GM20431 (cell line): ENCODE data around the gene EEFSEC.

Source experiments
- in situ Hi-C: fragments of 300-500 bp; cut with MseI, MboI; formaldehyde crosslinking; loops from one replicate; pipeline ENCODE4 v1.15.0; 2020; ENCODE audit warnings: low sequenced_read_pairs; ENCODE audit not compliant: unreplicated experiment

Gene EEFSEC

GRCh38 chr3:128269006-128269775, 115.9 kb downstream of the EEFSEC start:
- in situ Hi-C loops = no loop called here

GRCh38 chr3:128269796-128270195, 116.5 kb downstream of the EEFSEC start:
- in situ Hi-C loops = no loop called here

- in situ Hi-C loops = no loop called here
These were observed 117.5 kb downstream of the EEFSEC start for GRCh38 chr3:128270559-128271492.

- in situ Hi-C loops = no loop called here
These were observed 118.5 kb downstream of the EEFSEC start for GRCh38 chr3:128271536-128272332.

GRCh38 chr3:128273109-128273840, 120.0 kb downstream of the EEFSEC start:
- in situ Hi-C loops = no loop called here

GRCh38 chr3:128273841-128274573, 120.7 kb downstream of the EEFSEC start:
- in situ Hi-C loops = no loop called here

- in situ Hi-C loops = no loop called here
These were observed 121.6 kb downstream of the EEFSEC start for GRCh38 chr3:128274837-128275236.

- in situ Hi-C loops = no loop called here
These were observed 122.2 kb downstream of the EEFSEC start for GRCh38 chr3:128275316-128276145.

- in situ Hi-C loops = no loop called here
These were observed 122.8 kb downstream of the EEFSEC start for GRCh38 chr3:128276146-128276435.

- in situ Hi-C loops = no loop called here
These were observed 123.4 kb downstream of the EEFSEC start for GRCh38 chr3:128276577-128277183.

GRCh38 chr3:128277378-128278069, 124.2 kb downstream of the EEFSEC start:
- in situ Hi-C loops = no loop called here

GRCh38 chr3:128278130-128278529, 124.8 kb downstream of the EEFSEC start:
- in situ Hi-C loops = no loop called here

- in situ Hi-C loops = no loop called here
These were observed 125.7 kb downstream of the EEFSEC start for GRCh38 chr3:128278761-128279600.

- in situ Hi-C loops = no loop called here
These were observed 126.3 kb downstream of the EEFSEC start for GRCh38 chr3:128279601-128279880.

GRCh38 chr3:128280481-128281052, 127.3 kb downstream of the EEFSEC start:
- in situ Hi-C loops = no loop called here

GRCh38 chr3:128281056-128281455, 127.8 kb downstream of the EEFSEC start:
- in situ Hi-C loops = no loop called here
